HG02885 (cell line): ENCODE data around the gene ETNK2.

Experiments
- ATAC-seq: cut with Tn5 transposase; IDR thresholded peaks from one replicate; pipeline ENCODE4 v1.9.1; 2021; ENCODE audit warnings: mild to moderate bottlenecking; ENCODE audit not compliant: unreplicated experiment, poor library complexity

The ETNK2 gene

GRCh38 chr1:204177133-204177532 lies 25.3 kb upstream of the ETNK2 start:
- no peak for ATAC-seq

GRCh38 chr1:204176049-204176448 lies 24.2 kb upstream of the ETNK2 start:
- ATAC-seq, result no peak

GRCh38 chr1:204174958-204175357 lies 23.1 kb upstream of the ETNK2 start:
- ATAC-seq, result no peak

GRCh38 chr1:204172404-204173029 lies 20.7 kb upstream of the ETNK2 start:
- ATAC-seq, result no peak

- no peak for ATAC-seq
Measured at GRCh38 chr1:204171751-204172178, 19.9 kb upstream of the ETNK2 start.

- ATAC-seq, result no peak
Measured at GRCh38 chr1:204170494-204171155, 18.8 kb upstream of the ETNK2 start.

GRCh38 chr1:204169858-204170257 lies 18.0 kb upstream of the ETNK2 start:
- no peak for ATAC-seq

- no peak for ATAC-seq
Measured at GRCh38 chr1:204167730-204168129, 15.9 kb upstream of the ETNK2 start.

GRCh38 chr1:204166219-204166618 lies 14.4 kb upstream of the ETNK2 start, which contains the start of gene REN:
Gene REN, minus strand, starts transcription at chr1:204166337. Its CDS starts 44 bp downstream, at chr1:204166293.
- ATAC-seq, result no peak

GRCh38 chr1:204162494-204163074 lies 10.7 kb upstream of the ETNK2 start:
- ATAC-seq, result peak; percentile 63

- no peak for ATAC-seq
Measured at GRCh38 chr1:204161609-204162493, 10.0 kb upstream of the ETNK2 start.

- no peak for ATAC-seq
Measured at GRCh38 chr1:204157962-204158361, 6.1 kb upstream of the ETNK2 start.

GRCh38 chr1:204155881-204156280 lies 4.0 kb upstream of the ETNK2 start:
- no peak for ATAC-seq

- no peak for ATAC-seq
Measured at GRCh38 chr1:204154568-204155255, 2.9 kb upstream of the ETNK2 start.

GRCh38 chr1:204153667-204154066 lies 1.8 kb upstream of the ETNK2 start:
- ATAC-seq, result no peak

- ATAC-seq, result no peak
Measured at GRCh38 chr1:204152310-204153044, 633 bp upstream of the ETNK2 start.

- ATAC-seq, result no peak
Measured at GRCh38 chr1:204150702-204151551, 917 bp downstream of the ETNK2 start.
